HEK293 (cell line): ENCODE data around the gene C17orf107.
A peak's percentile ranks its signal among the peaks of the same experiment; 100 is the strongest.

Experiments used
- CTCF ChIA-PET: fragments of 350-600 bp; formaldehyde crosslinking; extraction: SDS; loops from one replicate; lab custom pipeline; 2021; ENCODE audit warnings: antibody characterized with exemption; lab: Yijun Ruan, JAX
- POLR2A ChIA-PET: fragments of 300-600 bp; formaldehyde crosslinking; extraction: SDS; loops from one replicate; lab custom pipeline; 2020; ENCODE audit warnings: antibody characterized with exemption, inconsistent platforms; lab: Yijun Ruan, JAX
- H3K27ac ChIP-seq: fragments of 200-500 bp; sonication (Bioruptor generic); 2 replicates; pipeline ENCODE4 v1.5.1; 2014; ENCODE audit warnings: low read depth, low read length, control low read depth, inconsistent platforms; ENCODE audit errors: extremely low read depth
- H3K36me3 ChIP-seq, 2 experiments: fragments of 200-500 bp in 1 of 2; sonication (Bioruptor generic) in 1 of 2; 1 replicate in 1 of 2; 2 replicates in 1 of 2; pipeline ENCODE4 v1.5.1; 2014 to 2017; ENCODE audit warnings: inconsistent platforms in 2 of 2, low read length in 2 of 2; ENCODE audit not compliant: control insufficient read depth in 2 of 2, insufficient read depth in 1 of 2
- H3K4me1 ChIP-seq: fragments of 200-500 bp; sonication (Bioruptor generic); 2 replicates; pipeline ENCODE4 v1.5.1; 2014; ENCODE audit warnings: mild to moderate bottlenecking, low read length, inconsistent platforms; ENCODE audit not compliant: control insufficient read depth, insufficient read depth
- H3K4me3 ChIP-seq: 2 replicates; pipeline ENCODE4 v1.5.1; 2011; ENCODE audit warnings: low read depth, mild to moderate bottlenecking, control low read depth, low read length, moderate library complexity
- H3K9me3 ChIP-seq: fragments of 200-500 bp; sonication (Bioruptor generic); 2 replicates; pipeline ENCODE4 v1.5.1; 2014; ENCODE audit warnings: low read depth, low read length, inconsistent platforms; ENCODE audit not compliant: control insufficient read depth, insufficient read depth
- EGR2 ChIP-seq: fragments of 450-650 bp; formaldehyde crosslinking; IDR thresholded peaks from 2 replicates; pipeline ENCODE4 v1.5.1; 2016; ENCODE audit warnings: low read depth, missing biosample characterization, missing genetic modification characterization
- KLF16 ChIP-seq: fragments of 450-650 bp; formaldehyde crosslinking; IDR thresholded peaks from 2 replicates; pipeline ENCODE4 v1.5.1; 2017; ENCODE audit warnings: missing biosample characterization, missing genetic modification characterization
- KLF7 ChIP-seq: fragments of 450-650 bp; formaldehyde crosslinking; IDR thresholded peaks from 2 replicates; pipeline ENCODE4 v1.5.1; 2016; ENCODE audit warnings: missing biosample characterization, missing genetic modification characterization, borderline replicate concordance
- MYNN ChIP-seq: fragments of 450-650 bp; formaldehyde crosslinking; IDR thresholded peaks from 2 replicates; pipeline ENCODE4 v1.5.1; 2016; ENCODE audit warnings: missing biosample characterization, missing genetic modification characterization, borderline replicate concordance
- PRDM10 ChIP-seq: fragments of 450-650 bp; formaldehyde crosslinking; IDR thresholded peaks from 2 replicates; pipeline ENCODE4 v1.5.1; 2016; ENCODE audit warnings: missing biosample characterization, missing genetic modification characterization
- SP2 ChIP-seq: fragments of 450-650 bp; formaldehyde crosslinking; IDR thresholded peaks from 2 replicates; pipeline ENCODE4 v1.5.1; 2016; ENCODE audit warnings: missing biosample characterization, missing genetic modification characterization
- TCF7L2 ChIP-seq: IDR thresholded peaks from 2 replicates; pipeline ENCODE4 v1.6.1; 2011; ENCODE audit warnings: low read depth, mild to moderate bottlenecking, inconsistent platforms, low read length, moderate library complexity, borderline replicate concordance
- WT1 ChIP-seq: fragments of 450-650 bp; formaldehyde crosslinking; IDR thresholded peaks from 2 replicates; pipeline ENCODE4 v1.5.1; 2016; ENCODE audit warnings: missing biosample characterization, missing genetic modification characterization
- ZBTB21 ChIP-seq: fragments of 450-650 bp; formaldehyde crosslinking; IDR thresholded peaks from 2 replicates; pipeline ENCODE4 v1.5.1; 2017; ENCODE audit warnings: missing biosample characterization, missing genetic modification characterization
- ZFHX2 ChIP-seq: fragments of 450-650 bp; formaldehyde crosslinking; conservative IDR thresholded peaks from 2 replicates; pipeline ENCODE4 v1.5.1; 2016; ENCODE audit warnings: missing biosample characterization, missing genetic modification characterization
- ZFP41 ChIP-seq: fragments of 450-650 bp; formaldehyde crosslinking; IDR thresholded peaks from 2 replicates; pipeline ENCODE4 v1.5.1; 2016; ENCODE audit warnings: missing biosample characterization, missing genetic modification characterization, borderline replicate concordance
- ZNF362 ChIP-seq: fragments of 450-650 bp; formaldehyde crosslinking; IDR thresholded peaks from 2 replicates; pipeline ENCODE4 v1.5.1; 2016; ENCODE audit warnings: missing biosample characterization, missing genetic modification characterization
- ZNF37A ChIP-seq: fragments of 450-650 bp; IDR thresholded peaks from 2 replicates; pipeline ENCODE4 v1.5.1; 2018; ENCODE audit warnings: missing biosample characterization, missing genetic modification characterization
- ZNF391 ChIP-seq: fragments of 450-650 bp; formaldehyde crosslinking; IDR thresholded peaks from 2 replicates; pipeline ENCODE4 v1.5.1; 2016; ENCODE audit warnings: low read depth, missing biosample characterization, missing genetic modification characterization, borderline replicate concordance
- ZNF488 ChIP-seq: fragments of 450-650 bp; formaldehyde crosslinking; IDR thresholded peaks from 2 replicates; pipeline ENCODE4 v1.5.1; 2016; ENCODE audit warnings: missing biosample characterization, missing genetic modification characterization
- ZNF549 ChIP-seq: fragments of 450-650 bp; IDR thresholded peaks from 2 replicates; pipeline ENCODE4 v1.5.1; 2018; ENCODE audit warnings: missing biosample characterization, missing genetic modification characterization, mild to moderate bottlenecking, inconsistent platforms, moderate library complexity
- ZNF660 ChIP-seq: fragments of 450-650 bp; IDR thresholded peaks from 2 replicates; pipeline ENCODE4 v1.5.1; 2018; ENCODE audit warnings: missing biosample characterization, mild to moderate bottlenecking, missing genetic modification characterization
- ZNF792 ChIP-seq: fragments of 450-650 bp; formaldehyde crosslinking; IDR thresholded peaks from 2 replicates; pipeline ENCODE4 v1.5.1; 2016; ENCODE audit warnings: missing biosample characterization, missing genetic modification characterization
- ZXDB ChIP-seq: fragments of 450-650 bp; formaldehyde crosslinking; IDR thresholded peaks from 2 replicates; pipeline ENCODE4 v1.5.1; 2016; ENCODE audit warnings: missing biosample characterization, missing genetic modification characterization

Gene C17orf107

GRCh38 chr17:4879601-4880000 lies 19.7 kb upstream of the C17orf107 start:
- Histone ChIP-seq H3K9me3 (no peaks in the 10 kb centered on the region), H3K27ac (no peak overlapping the region), H3K4me3 (no peak overlapping the region), H3K4me1 (no peaks in the 10 kb centered on the region), H3K36me3 (peaks cover 3 to 44% of the 10 kb centered on the region in 2 experiments; a peak in 2 of 3 replicates)
- TF ChIP-seq ZFP41 (tag by site-specific recombination) (no peak), ZFHX2 (no peak), TCF7L2 (no peak), ZNF792 (tag by site-specific recombination) (no peak), ZNF549 (tag by site-specific recombination) (no peak), KLF16 (no peak), ZXDB (tag by site-specific recombination) (no peak), ZNF660 (no peak), ZBTB21 (no peak), KLF7 (tag by site-specific recombination) (no peak), ZNF488 (tag by site-specific recombination) (no peak), ZNF37A (no peak), MYNN (tag by site-specific recombination) (no peak), SP2 (tag by site-specific recombination) (no peak), ZNF362 (tag by site-specific recombination) (no peak), ZNF391 (tag by site-specific recombination) (no peak)
- CTCF ChIA-PET = interaction anchor here (0.6 kb wide), 1 partner anchor 10 kb away, joined by 3 read pairs; no protein-coding TSS in a partner anchor
- POLR2A ChIA-PET = no interaction called here

GRCh38 chr17:4880857-4881256 lies 18.5 kb upstream of the C17orf107 start:
- ChIA-PET POLR2A (interaction anchor here (0.6 kb wide), 1 partner anchor 66 kb away, joined by 7 read pairs; no protein-coding TSS in a partner anchor), CTCF (interaction anchor here (0.6 to 2.2 kb wide), 20 partner anchors 12 to 319 kb away, joined by 3 to 17 read pairs (median 4); partner anchors contain the start of genes CXCL16, GLTPD2, VMO1 and ZMYND15)
- Histone ChIP-seq H3K36me3 (peaks cover 15 to 57% of the 10 kb centered on the region in 2 experiments; a peak in 2 of 3 replicates), H3K4me3 (no peak overlapping the region), H3K27ac (no peak overlapping the region), H3K9me3 (no peaks in the 10 kb centered on the region), H3K4me1 (no peaks in the 10 kb centered on the region)
- no peak for TF ChIP-seq EGR2
- TF ChIP-seq PRDM10 (tag by site-specific recombination) = 0 out of 2 replicates have a peak, but pooled peaks have one; percentile 14
- TF ChIP-seq WT1 (tag by site-specific recombination) = peak; percentile 54
